Trophoblast cell (in vitro differentiated cells and primary cell): Measurements from ENCODE around the gene ESR2.
"Not testable (repeated sequence)": the region's sequence is repeated elsewhere in the genome, so short reads cannot be mapped to it uniquely, and the experiment has no call there.

Source experiments
- DNase-seq, 2 donors: peaks; one replicate each; pipeline ENCODE4 v3.0.0-alpha.2; 2016
- H2AFZ ChIP-seq: 2 replicates; pipeline ENCODE4 v1.6.1; 2013; ENCODE audit warnings: low read length, moderate library complexity, mild to moderate bottlenecking; ENCODE audit not compliant: insufficient read depth, poor library complexity
- H2AK5ac ChIP-seq: 2 replicates; pipeline ENCODE4 v1.6.1; 2013; ENCODE audit warnings: mild to moderate bottlenecking, low read length
- H2BK120ac ChIP-seq: 2 replicates; pipeline ENCODE4 v1.6.1; 2013; ENCODE audit warnings: low read length, mild to moderate bottlenecking, moderate library complexity; ENCODE audit not compliant: insufficient read depth, poor library complexity
- H2BK12ac ChIP-seq: 2 replicates; pipeline ENCODE4 v1.6.1; 2013; ENCODE audit warnings: mild to moderate bottlenecking, low read length, moderate library complexity
- H2BK5ac ChIP-seq: 2 replicates; pipeline ENCODE4 v1.6.1; 2013; ENCODE audit warnings: low read length, low read depth, moderate library complexity, mild to moderate bottlenecking; ENCODE audit not compliant: poor library complexity
- H3K14ac ChIP-seq: 2 replicates; pipeline ENCODE4 v1.6.1; 2013; ENCODE audit warnings: mild to moderate bottlenecking, low read length
- H3K18ac ChIP-seq: 2 replicates; pipeline ENCODE4 v1.6.1; 2013; ENCODE audit warnings: mild to moderate bottlenecking, low read length
- H3K23ac ChIP-seq: 2 replicates; pipeline ENCODE4 v1.6.1; 2013; ENCODE audit warnings: low read length
- H3K27ac ChIP-seq: 2 replicates; pipeline ENCODE4 v1.5.1; 2013; ENCODE audit warnings: low read depth, mild to moderate bottlenecking, inconsistent platforms, low read length, moderate library complexity
- H3K27me3 ChIP-seq: 2 replicates; pipeline ENCODE4 v1.6.1; 2013; ENCODE audit warnings: inconsistent platforms, mild to moderate bottlenecking, low read length, moderate library complexity; ENCODE audit not compliant: insufficient read depth
- H3K36me3 ChIP-seq, 2 experiments: 1 replicate in 1 of 2; 2 replicates in 1 of 2; pipeline ENCODE4 v1.6.1; 2013; ENCODE audit warnings: low read length in 2 of 2, mild to moderate bottlenecking in 2 of 2, moderate library complexity in 1 of 2; ENCODE audit not compliant: insufficient read depth in 2 of 2, control insufficient read depth in 1 of 2
- H3K4ac ChIP-seq: 2 replicates; pipeline ENCODE4 v1.6.1; 2013; ENCODE audit warnings: low read depth, mild to moderate bottlenecking, low read length, moderate library complexity
- H3K4me1 ChIP-seq, 2 experiments: 1 replicate in 1 of 2; 2 replicates in 1 of 2; pipeline ENCODE4 v1.6.1; 2013; ENCODE audit warnings: low read length in 2 of 2, mild to moderate bottlenecking in 2 of 2, moderate library complexity in 1 of 2; ENCODE audit not compliant: insufficient read depth in 2 of 2, control insufficient read depth in 1 of 2
- H3K4me2 ChIP-seq: 2 replicates; pipeline ENCODE4 v1.6.1; 2013; ENCODE audit warnings: inconsistent platforms, mild to moderate bottlenecking, low read length, moderate library complexity
- H3K4me3 ChIP-seq: 2 replicates; pipeline ENCODE4 v1.5.1; 2013; ENCODE audit warnings: mild to moderate bottlenecking, low read depth, low read length, inconsistent platforms
- H3K79me1 ChIP-seq: one replicate; pipeline ENCODE4 v1.6.1; 2013; ENCODE audit warnings: low read length
- H3K79me2 ChIP-seq: 2 replicates; pipeline ENCODE4 v1.6.1; 2013; ENCODE audit warnings: low read length, mild to moderate bottlenecking; ENCODE audit not compliant: control insufficient read depth, insufficient read depth, poor library complexity
- H3K9ac ChIP-seq: 2 replicates; pipeline ENCODE4 v1.6.1; 2013; ENCODE audit warnings: mild to moderate bottlenecking, low read length
- H3K9me3 ChIP-seq: 2 replicates; pipeline ENCODE4 v1.6.1; 2013; ENCODE audit warnings: low read depth, mild to moderate bottlenecking, control low read depth, inconsistent platforms, low read length; ENCODE audit not compliant: insufficient read depth
- H4K12ac ChIP-seq: 2 replicates; pipeline ENCODE4 v1.6.1; 2013; ENCODE audit warnings: low read depth, mild to moderate bottlenecking, low read length, moderate library complexity
- H4K8ac ChIP-seq: 2 replicates; pipeline ENCODE4 v1.6.1; 2013; ENCODE audit warnings: low read depth, mild to moderate bottlenecking, low read length, moderate library complexity
- H4K91ac ChIP-seq: one replicate; pipeline ENCODE4 v1.6.1; 2013; ENCODE audit warnings: low read depth, mild to moderate bottlenecking, low read length, moderate library complexity
- WGBS: extraction: QIAGEN DNeasy Blood & Tissue Kit; methylation state at CpG from one replicate; pipeline ENCODE4 v1.1.7; 2013; ENCODE audit warnings: missing lambda C conversion rate; ENCODE audit not compliant: insufficient read length, insufficient coverage; ENCODE audit errors: extremely low coverage; 5-methylcytosine and 5-hydroxymethylcytosine counted together

The ESR2 gene

DNA sequence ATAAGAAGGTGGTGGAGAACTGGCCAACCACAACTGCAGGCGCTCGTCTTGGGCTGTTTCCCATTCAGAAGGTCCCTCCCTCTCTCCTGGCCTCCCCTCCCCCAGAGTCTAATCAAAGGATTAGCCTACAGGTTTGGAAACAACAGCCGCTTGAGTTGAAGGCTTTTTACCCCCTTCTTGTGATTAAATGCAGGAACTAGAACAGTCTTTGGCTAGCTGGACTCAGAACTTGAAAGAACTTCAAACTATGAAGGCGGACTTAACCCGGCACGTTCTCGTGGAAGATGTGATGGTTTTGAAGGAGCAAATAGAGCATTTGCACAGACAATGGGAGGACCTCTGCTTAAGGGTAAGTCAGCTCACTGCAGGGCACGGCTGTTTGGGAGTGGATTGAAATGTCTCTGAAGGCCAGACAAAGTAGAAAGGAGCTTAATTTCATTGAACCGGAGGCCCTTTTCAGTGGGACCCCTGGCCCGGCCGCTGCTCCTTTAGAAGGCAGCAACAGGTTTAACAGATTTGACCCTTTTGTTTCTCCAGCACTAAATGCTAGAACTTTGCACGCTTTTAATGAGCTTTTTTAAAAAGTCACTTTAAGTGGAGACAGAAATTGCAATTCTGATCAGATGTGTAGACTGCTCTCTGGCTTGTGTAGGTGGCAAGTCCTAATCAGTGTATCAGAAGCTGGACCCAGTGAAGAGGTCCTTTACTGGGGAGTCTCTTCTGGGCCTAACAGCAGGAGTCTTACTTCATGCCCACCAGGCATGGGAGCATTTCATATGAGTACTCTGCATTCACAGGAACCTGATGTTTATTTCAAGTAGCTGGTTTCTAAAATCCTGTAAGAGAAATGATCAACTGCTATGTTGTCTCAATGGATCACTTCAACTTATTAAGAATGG is 107.7 kb downstream of the ESR2 start:
- no CpG with 5 or more reads among the region's 12 CpGs for WGBS
- Histone ChIP-seq H3K36me3 (peaks cover 3 to 11% of the 10 kb centered on the region in 2 experiments), H4K8ac (no peak overlapping the region), H2AFZ (no peak overlapping the region), H2BK5ac (no peak overlapping the region), H3K79me2 (no peaks in the 10 kb centered on the region), H2AK5ac (no peak overlapping the region), H3K9me3 (peaks cover 4% of the 10 kb centered on the region), H3K27me3 (no peaks in the 10 kb centered on the region), H3K27ac (no peak overlapping the region), H2BK120ac (no peak overlapping the region), H3K4me1 (peaks cover 0 to 2% of the 10 kb centered on the region in 2 experiments), H3K79me1 (no peaks in the 10 kb centered on the region), H3K9ac (no peak overlapping the region), H2BK12ac (no peak overlapping the region), H3K4ac (no peak overlapping the region), H3K18ac (no peak overlapping the region), H3K4me3 (no peak overlapping the region), H3K23ac (no peak overlapping the region), H4K12ac (no peak overlapping the region), H3K4me2 (no peak overlapping the region), H4K91ac (no peak overlapping the region), H3K14ac (no peak overlapping the region)
- no peak for DNase-seq

DNA sequence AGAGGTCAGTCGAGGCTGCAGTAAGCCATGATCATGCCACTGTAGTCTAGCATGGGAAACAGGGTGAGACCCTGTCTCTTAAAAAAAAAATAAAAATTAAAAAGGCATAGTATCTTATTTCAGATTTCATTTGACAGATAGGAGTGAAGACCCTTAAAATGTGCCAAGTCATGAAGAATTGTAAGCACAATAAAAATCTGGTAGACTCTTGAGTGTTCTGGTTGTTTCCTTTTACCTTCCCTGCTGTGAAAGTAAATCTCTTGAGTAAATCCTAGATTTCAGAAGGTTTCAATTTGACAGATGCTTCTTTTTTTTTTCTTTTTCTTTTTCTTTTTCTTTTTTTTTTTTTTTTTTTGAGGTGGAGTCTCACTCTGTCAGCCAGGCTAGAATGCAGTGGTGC is 109.0 kb downstream of the ESR2 start:
- Histone ChIP-seq H3K4ac (no peak overlapping the region), H3K4me2 (no peak overlapping the region), H3K18ac (no peak overlapping the region), H3K9me3 (peaks cover 4% of the 10 kb centered on the region), H2AFZ (no peak overlapping the region), H4K91ac (no peak overlapping the region), H2BK120ac (no peak overlapping the region), H3K9ac (no peak overlapping the region), H2BK5ac (no peak overlapping the region), H3K4me1 (no peaks in the 10 kb centered on the region), H2BK12ac (no peak overlapping the region), H2AK5ac (no peak overlapping the region), H3K27ac (no peak overlapping the region), H3K27me3 (no peaks in the 10 kb centered on the region), H4K12ac (no peak overlapping the region), H3K36me3 (peaks cover 3 to 11% of the 10 kb centered on the region in 2 experiments), H4K8ac (no peak overlapping the region), H3K79me1 (no peaks in the 10 kb centered on the region), H3K4me3 (no peak overlapping the region), H3K23ac (no peak overlapping the region), H3K79me2 (no peaks in the 10 kb centered on the region), H3K14ac (no peak overlapping the region)
- WGBS: no CpG with 5 or more reads among the region's 1 CpG
- no peak for DNase-seq

DNA sequence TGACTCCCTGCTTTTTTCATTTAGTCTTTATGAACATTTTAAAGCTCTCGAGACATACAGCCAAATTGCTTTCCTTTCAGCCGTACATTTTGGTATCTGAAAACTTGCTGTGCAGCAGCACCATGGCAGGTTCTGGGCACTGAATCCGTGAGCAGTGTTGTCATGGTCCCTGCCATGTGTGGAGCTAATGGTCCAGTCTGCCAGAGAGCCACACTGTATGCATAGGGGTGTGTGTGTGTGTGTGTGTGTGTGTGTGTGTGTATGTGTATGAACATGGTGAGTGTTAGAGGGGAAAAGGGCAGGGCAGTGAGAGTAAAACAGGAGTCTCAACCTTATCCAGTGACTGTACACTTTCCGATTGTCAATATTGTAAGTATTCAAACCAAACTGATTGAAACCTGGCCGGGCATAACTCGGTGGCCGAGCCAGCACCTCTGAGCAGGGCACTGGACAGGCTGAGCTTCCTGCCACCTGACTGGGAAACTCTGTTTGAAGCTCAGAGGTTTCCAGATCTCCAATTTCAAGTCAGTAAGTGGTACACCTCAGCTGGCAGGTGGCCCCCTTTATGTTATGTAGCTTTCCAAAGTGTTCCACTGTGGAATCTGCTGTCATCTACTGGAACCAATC is 110.0 kb downstream of the ESR2 start:
- no peak overlapping the region for H4K12ac ChIP-seq
- H2BK12ac ChIP-seq: no peak overlapping the region
- no peak overlapping the region for H3K18ac ChIP-seq
- H3K79me2 ChIP-seq: no peaks in the 10 kb centered on the region
- H4K91ac ChIP-seq: no peak overlapping the region
- peak overlapping the region; percentile 14 for H3K4me3 ChIP-seq
- H2AK5ac ChIP-seq: no peak overlapping the region
- no peak overlapping the region for H4K8ac ChIP-seq
- no peak overlapping the region for H3K4ac ChIP-seq
- no peaks in the 10 kb centered on the region for H3K4me1 ChIP-seq
- H3K36me3 ChIP-seq: peaks cover 3 to 10% of the 10 kb centered on the region in 2 experiments
- no peak overlapping the region for H3K23ac ChIP-seq
- no peak overlapping the region for H3K4me2 ChIP-seq
- H3K27me3 ChIP-seq: no peaks in the 10 kb centered on the region
- no peak overlapping the region for H2AFZ ChIP-seq
- peaks cover 4% of the 10 kb centered on the region for H3K9me3 ChIP-seq
- no peak overlapping the region for H3K14ac ChIP-seq
- no peak overlapping the region for H2BK120ac ChIP-seq
- H2BK5ac ChIP-seq: no peak overlapping the region
- no peaks in the 10 kb centered on the region for H3K79me1 ChIP-seq
- no peak overlapping the region for H3K27ac ChIP-seq
- H3K9ac ChIP-seq: no peak overlapping the region
- no CpG with 5 or more reads among the region's 7 CpGs for WGBS
- DNase-seq: no peak

DNA sequence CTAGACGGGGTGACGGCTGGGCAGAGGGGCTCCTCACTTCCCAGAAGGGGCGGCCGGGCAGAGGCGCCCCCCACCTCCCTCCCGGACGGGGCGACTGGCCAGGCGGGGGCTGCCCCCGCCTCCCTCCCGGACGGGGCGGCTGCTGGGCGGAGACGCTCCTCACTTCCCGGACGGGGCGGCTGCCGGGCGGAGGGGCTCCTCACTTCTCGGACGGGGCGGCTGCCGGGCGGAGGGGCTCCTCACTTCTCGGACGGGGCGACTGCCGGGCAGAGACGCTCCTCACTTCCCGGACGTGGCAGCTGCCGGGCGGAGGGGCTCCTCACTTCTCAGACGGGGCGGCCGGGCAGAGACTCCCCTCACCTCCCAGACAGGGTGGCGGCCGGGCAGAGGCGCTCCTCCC is 111.3 kb downstream of the ESR2 start:
- not testable (repeated sequence) for H2AK5ac ChIP-seq, H3K4me2 ChIP-seq, H3K79me2 ChIP-seq, H3K4me1 ChIP-seq, H3K36me3 ChIP-seq, H3K9ac ChIP-seq, H3K79me1 ChIP-seq, H3K14ac ChIP-seq, H2BK120ac ChIP-seq, H4K12ac ChIP-seq, H4K8ac ChIP-seq, H3K27ac ChIP-seq, H2BK12ac ChIP-seq, H2AFZ ChIP-seq, DNase-seq, H3K4me3 ChIP-seq, H3K18ac ChIP-seq, H3K27me3 ChIP-seq, H4K91ac ChIP-seq, H3K23ac ChIP-seq, H3K4ac ChIP-seq, H2BK5ac ChIP-seq, H3K9me3 ChIP-seq
- no CpG with 5 or more reads among the region's 40 CpGs for WGBS
